Heart right ventricle (tissue), 16 donors: ENCODE data around the gene CMTM5. TPM values are rescaled to one million over a fixed set of nuclear protein-coding genes. Genes with fewer than 3 reads are reported as not detected.

Experiments used
- ATAC-seq, 8 donors: fragments of 200-7000 bp; cut with Tn5 transposase; one replicate each; pipeline ENCODE4 v1.9.1; 2020; ENCODE audit warnings: mild to moderate bottlenecking in 8 of 8, moderate library complexity in 8 of 8, moderate number of reproducible peaks in 1 of 8
- DNase-seq, 2 donors: peaks; one replicate each; pipeline ENCODE4 v3.0.0-alpha.2; 2020
- H3K27ac ChIP-seq, 10 donors: fragments of 200-600 bp; sonication (generic) in 2 of 10; one replicate each; pipeline versions ENCODE4 v1.5.0 to v1.8.0; 2020 to 2022; ENCODE audit warnings: mild to moderate bottlenecking in 3 of 10
- H3K27me3 ChIP-seq, 7 donors: fragments of 200-600 bp; one replicate each; pipeline ENCODE4 v1.8.0; 2021 to 2022; ENCODE audit warnings: mild to moderate bottlenecking in 2 of 7
- H3K36me3 ChIP-seq, 9 donors: fragments of 200-600 bp; sonication (generic) in 1 of 9; one replicate each; pipeline versions ENCODE4 v1.5.0 to v1.8.0; 2020 to 2022; ENCODE audit warnings: mild to moderate bottlenecking in 2 of 9
- H3K4me1 ChIP-seq, 9 donors: fragments of 200-600 bp; sonication (generic) in 1 of 9; one replicate each; pipeline versions ENCODE4 v1.5.0 to v1.8.0; 2020 to 2022; ENCODE audit warnings: mild to moderate bottlenecking in 4 of 9
- H3K4me3 ChIP-seq, 10 donors: fragments of 200-600 bp; sonication (generic) in 2 of 10; one replicate each; pipeline versions ENCODE4 v1.5.0 to v1.8.0; 2020 to 2022; ENCODE audit warnings: mild to moderate bottlenecking in 7 of 10, moderate library complexity in 2 of 10
- H3K9me3 ChIP-seq, 11 donors: fragments of 200-600 bp in 10 of 11; sonication (generic) in 2 of 11; one replicate each; pipeline versions ENCODE4 v1.5.0 to v1.8.0; 2013 to 2022; ENCODE audit warnings: mild to moderate bottlenecking in 2 of 11, control low read depth in 1 of 11, moderate library complexity in 1 of 11
- WGBS, 2 donors: extraction: QIAGEN DNeasy Blood & Tissue Kit; methylation state at CpG; one replicate each; pipeline ENCODE4 v1.1.7; 2013; ENCODE audit warnings: inconsistent platforms in 1 of 2; 5-methylcytosine and 5-hydroxymethylcytosine counted together
- intact Hi-C, 10 donors: fragments of 100-400 bp; cut with DNase I; formaldehyde crosslinking; loops; one replicate each; pipeline versions ENCODE4 v1.11.1 to v1.14.2; 2022
- polyA plus RNA-seq, 2 donors: library from polyadenylated mRNA; stranded (reverse); fragments of 200-250 nt; gene quantifications; one replicate each; pipeline ENCODE4 v1.2.3, GENCODE V29; 2013
- total RNA-seq, 10 donors: library from RNA; stranded (reverse); fragmentation: NEBNext Ultra II Directional in 3 of 10; extraction: Animal tissue kit (Norgen Biotek cat#: 25700) in 3 of 10; gene quantifications; one replicate each; pipeline versions ENCODE4 v1.2.1 to v1.2.4, GENCODE V29; 2021 to 2023
- TF ChIP-seq, protein P1 (sequence below), 9 donors: fragments of 200-600 bp; sonication (generic) in 2 of 9; IDR thresholded peaks; one replicate each; pipeline versions ENCODE4 v1.5.0 to v1.8.0; 2021 to 2022; ENCODE audit warnings: antibody characterized with exemption in 9 of 9, mild to moderate bottlenecking in 5 of 9, moderate library complexity in 1 of 9
- donor health status: Arrhythmogenic right ventricular cardiomyopathy.
- donor health status: ischemic (EF 13 %, LVEDD 7.1; RV severe dilation, severe dysfunction).
- donor health status: healthy with polysubstance abuse.
- donor health status: DM: no; HTN: yes; CAD: no.
- donor health status: DM: no; HTN: no; CAD: no.
- donor health status: ischemic (EF 25% LVEDD 6.9; RV normal size, moderate dysfunction).
- donor health status: ischemic (EF 25% LVEDD 5.7; RV mildly dilated, moderate dysfunction).
- donor health status: healthy.
- donor health status: DM: yes; HTN: yes; CAD: no.
- donor health status: Ischemic cardiomyopathy.
- donor health status: ischemic (EF 35%, LVEDD 5.7; RV mildly dilated, moderate dysfunction).
- donor health status: nonischemic (EF 11% LVEDD 7.7; RV severe dilation, severe dysfunction).
- donor health status: DM: yes; HTN: yes; CAD: no.
- donor health status: PGD.
- donor health status: ischemic (EF 29% LVEDD 5.4; RV normal size, mild dysfunction).
- donor health status: nonischemic (EF 23%, LVEDD 6.1; RV moderate dilation, normal function).

The CMTM5 gene
- total and polyA plus RNA-seq, 12 donors: 0.32 to 5.3 (median 0.53) TPM; not detected in 7

GRCh38 chr14:23402296-23403138, 25.7 kb downstream of the CMTM5 start:
- H3K27ac ChIP-seq: peak overlapping the region in 4 of 10 donors; percentile 19 to 48 (median 29)
- H3K4me3 ChIP-seq: peak overlapping the region in 1 of 10 donors; percentile 10
- H3K4me1 ChIP-seq: peaks cover 0 to 28% (median 0%) of the 10 kb centered on the region in 9 donors
- peak in 2 of 8 donors; percentile 1 to 15 for ATAC-seq
- WGBS, 2 donors: 43 to 44% methylated on average over 25 of the region's 25 CpGs
- peaks cover 0 to 10% (median 0%) of the 10 kb centered on the region in 7 donors for H3K27me3 ChIP-seq
- intact Hi-C loops: loop anchor here in 1 of 10 donors (5.0 kb wide), 1 partner anchor 45 kb away; no protein-coding TSS in a partner anchor
- TF ChIP-seq, protein P1, sequence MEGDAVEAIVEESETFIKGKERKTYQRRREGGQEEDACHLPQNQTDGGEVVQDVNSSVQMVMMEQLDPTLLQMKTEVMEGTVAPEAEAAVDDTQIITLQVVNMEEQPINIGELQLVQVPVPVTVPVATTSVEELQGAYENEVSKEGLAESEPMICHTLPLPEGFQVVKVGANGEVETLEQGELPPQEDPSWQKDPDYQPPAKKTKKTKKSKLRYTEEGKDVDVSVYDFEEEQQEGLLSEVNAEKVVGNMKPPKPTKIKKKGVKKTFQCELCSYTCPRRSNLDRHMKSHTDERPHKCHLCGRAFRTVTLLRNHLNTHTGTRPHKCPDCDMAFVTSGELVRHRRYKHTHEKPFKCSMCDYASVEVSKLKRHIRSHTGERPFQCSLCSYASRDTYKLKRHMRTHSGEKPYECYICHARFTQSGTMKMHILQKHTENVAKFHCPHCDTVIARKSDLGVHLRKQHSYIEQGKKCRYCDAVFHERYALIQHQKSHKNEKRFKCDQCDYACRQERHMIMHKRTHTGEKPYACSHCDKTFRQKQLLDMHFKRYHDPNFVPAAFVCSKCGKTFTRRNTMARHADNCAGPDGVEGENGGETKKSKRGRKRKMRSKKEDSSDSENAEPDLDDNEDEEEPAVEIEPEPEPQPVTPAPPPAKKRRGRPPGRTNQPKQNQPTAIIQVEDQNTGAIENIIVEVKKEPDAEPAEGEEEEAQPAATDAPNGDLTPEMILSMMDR (IDR thresholded peaks at IDR 0.05): no peak
- H3K9me3 ChIP-seq: no peaks in the 10 kb centered on the region
- H3K36me3 ChIP-seq: peaks cover 0 to 82% (median 0%) of the 10 kb centered on the region in 9 donors
- DNase-seq: no peak

DNA sequence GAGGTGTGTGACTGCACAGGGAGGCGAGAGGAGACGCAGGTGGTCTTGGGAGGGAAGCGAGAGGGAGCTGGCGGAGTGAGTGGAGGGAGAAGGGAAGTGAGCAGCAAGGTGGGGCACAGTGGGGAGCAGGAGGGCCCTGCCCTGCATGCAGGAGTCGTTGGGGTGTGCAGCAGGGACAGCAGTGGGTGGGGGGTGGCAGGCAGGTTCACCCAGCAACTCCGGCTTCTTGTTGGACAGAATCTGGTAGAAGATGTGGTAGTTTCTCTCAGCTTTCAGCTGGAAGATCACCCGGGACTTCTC, 26.2 kb downstream of the CMTM5 start:
- peaks cover 0 to 10% (median 0%) of the 10 kb centered on the region in 7 donors for H3K27me3 ChIP-seq
- peak overlapping the region in 2 of 10 donors; percentile 19 to 48 for H3K27ac ChIP-seq
- no peak for DNase-seq

GRCh38 chr14:23403908-23404307, 27.1 kb downstream of the CMTM5 start:
- Histone ChIP-seq H3K27me3 (peaks cover 0 to 10% (median 0%) of the 10 kb centered on the region in 7 donors), H3K36me3 (peaks cover 0 to 70% (median 0%) of the 10 kb centered on the region in 9 donors), H3K4me1 (peaks cover 0 to 39% (median 2%) of the 10 kb centered on the region in 9 donors), H3K9me3 (no peaks in the 10 kb centered on the region), H3K27ac (peak overlapping the region in 7 of 10 donors; percentile 1 to 87 (median 36)), H3K4me3 (peak overlapping the region in 2 of 10 donors; percentile 18 to 33)
- TF ChIP-seq, protein P1 (IDR thresholded peaks at IDR 0.05): no peak
- ATAC-seq (no peak), DNase-seq (no peak)
- intact Hi-C loops: loop anchor here in 1 of 10 donors (5.0 kb wide), 1 partner anchor 43 kb away; no protein-coding TSS in a partner anchor
- 39 to 52% methylated on average over 4 of the region's 4 CpGs for WGBS, 2 donors

More for the DNA sequence above, 26.2 kb downstream of the CMTM5 start:
- WGBS, 2 donors: 53 to 62% methylated on average over 7 of the region's 7 CpGs
- TF ChIP-seq, protein P1 (IDR thresholded peaks at IDR 0.05): no peak
- no peaks in the 10 kb centered on the region for H3K9me3 ChIP-seq
- peaks cover 0 to 31% (median 0%) of the 10 kb centered on the region in 9 donors for H3K4me1 ChIP-seq
- H3K36me3 ChIP-seq: peaks cover 0 to 78% (median 0%) of the 10 kb centered on the region in 9 donors
- no peak for ATAC-seq
- H3K4me3 ChIP-seq: peak overlapping the region in 1 of 10 donors; percentile 10
- intact Hi-C loops: loop anchor here in 1 of 10 donors (5.0 kb wide), 1 partner anchor 44 kb away; no protein-coding TSS in a partner anchor

DNA sequence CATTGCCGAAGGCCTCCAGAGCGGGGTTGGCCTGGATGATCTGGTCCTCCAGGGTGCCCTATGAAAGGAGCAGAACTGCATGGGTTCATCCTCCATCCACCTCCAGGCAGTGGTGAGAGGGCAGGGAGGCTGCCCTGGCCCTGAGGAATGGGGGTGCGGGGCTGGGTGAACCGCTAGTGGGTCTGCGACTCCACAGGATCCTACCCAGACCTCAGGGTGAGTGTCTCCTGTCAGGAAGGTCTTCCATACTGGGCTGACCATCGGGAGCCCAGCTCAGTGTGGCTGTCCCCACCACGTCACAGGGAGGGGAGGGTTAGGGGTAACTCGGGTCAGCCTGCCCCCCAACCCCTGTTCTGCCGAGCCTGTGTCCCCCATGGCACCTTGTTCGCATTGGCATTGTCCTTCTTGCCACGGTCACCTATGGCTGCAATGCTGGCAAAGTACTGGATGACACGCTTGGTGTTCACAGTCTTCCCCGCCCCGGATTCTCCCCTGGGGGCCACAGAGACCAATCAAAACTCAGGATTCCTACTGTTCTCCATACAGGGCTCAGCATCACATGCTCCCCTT, 27.6 kb downstream of the CMTM5 start:
- peak overlapping the region in 2 of 10 donors; percentile 18 to 33 for H3K4me3 ChIP-seq
- DNase-seq: no peak
- H3K27me3 ChIP-seq: peaks cover 0 to 10% (median 0%) of the 10 kb centered on the region in 7 donors
- ATAC-seq: peak in 2 of 8 donors; percentile 1
- intact Hi-C loops: loop anchor here in 1 of 10 donors (5.0 kb wide), 1 partner anchor 43 kb away; no protein-coding TSS in a partner anchor
- WGBS, 2 donors: 47 to 66% methylated on average over 14 of the region's 14 CpGs
- peak overlapping the region in 7 of 10 donors; percentile 1 to 87 (median 36) for H3K27ac ChIP-seq
- H3K36me3 ChIP-seq: peaks cover 0 to 66% (median 0%) of the 10 kb centered on the region in 9 donors
- H3K4me1 ChIP-seq: peaks cover 0 to 44% (median 7%) of the 10 kb centered on the region in 9 donors
- H3K9me3 ChIP-seq: no peaks in the 10 kb centered on the region
- TF ChIP-seq, protein P1 (IDR thresholded peaks at IDR 0.05): no peak
